Smooth muscle cell of the umbilical artery (primary cell): Measurements from ENCODE around the gene REN. TPM values are rescaled to one million over a fixed set of nuclear protein-coding genes. Genes with fewer than 3 reads are reported as not detected.

Experiments
- total RNA-seq: library from RNA; depleted of rRNA; stranded (reverse); fragments of >200 nt; gene quantifications from 2 replicates; pipeline ENCODE4 v1.2.3, GENCODE V29; 2014

Gene REN
- total RNA-seq: not detected in 2 replicates

DNA sequence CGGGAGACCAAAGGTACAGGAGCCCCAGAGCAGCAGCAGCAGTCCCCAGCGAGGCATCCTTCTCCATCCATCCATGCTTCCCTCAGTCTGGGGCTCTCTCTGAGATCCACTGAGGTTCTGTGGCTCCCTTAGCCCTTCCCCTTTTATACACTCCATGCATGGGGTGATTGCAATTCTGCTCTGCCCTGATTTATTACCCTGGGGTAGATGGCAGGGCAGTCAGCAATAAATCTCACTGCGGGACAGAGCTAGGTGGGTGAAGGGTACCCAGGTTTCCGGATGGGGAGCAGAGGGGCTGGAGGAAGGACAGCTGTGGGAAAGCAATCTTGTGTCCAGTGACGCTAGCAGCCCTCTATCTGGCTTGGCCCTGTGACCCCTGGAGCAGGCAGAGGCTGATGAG is at the start of gene REN:
Gene REN, minus strand, starts transcription at position 119 of the 400 bp plus-strand sequence. Its CDS starts 44 bp downstream, at position 75.

DNA sequence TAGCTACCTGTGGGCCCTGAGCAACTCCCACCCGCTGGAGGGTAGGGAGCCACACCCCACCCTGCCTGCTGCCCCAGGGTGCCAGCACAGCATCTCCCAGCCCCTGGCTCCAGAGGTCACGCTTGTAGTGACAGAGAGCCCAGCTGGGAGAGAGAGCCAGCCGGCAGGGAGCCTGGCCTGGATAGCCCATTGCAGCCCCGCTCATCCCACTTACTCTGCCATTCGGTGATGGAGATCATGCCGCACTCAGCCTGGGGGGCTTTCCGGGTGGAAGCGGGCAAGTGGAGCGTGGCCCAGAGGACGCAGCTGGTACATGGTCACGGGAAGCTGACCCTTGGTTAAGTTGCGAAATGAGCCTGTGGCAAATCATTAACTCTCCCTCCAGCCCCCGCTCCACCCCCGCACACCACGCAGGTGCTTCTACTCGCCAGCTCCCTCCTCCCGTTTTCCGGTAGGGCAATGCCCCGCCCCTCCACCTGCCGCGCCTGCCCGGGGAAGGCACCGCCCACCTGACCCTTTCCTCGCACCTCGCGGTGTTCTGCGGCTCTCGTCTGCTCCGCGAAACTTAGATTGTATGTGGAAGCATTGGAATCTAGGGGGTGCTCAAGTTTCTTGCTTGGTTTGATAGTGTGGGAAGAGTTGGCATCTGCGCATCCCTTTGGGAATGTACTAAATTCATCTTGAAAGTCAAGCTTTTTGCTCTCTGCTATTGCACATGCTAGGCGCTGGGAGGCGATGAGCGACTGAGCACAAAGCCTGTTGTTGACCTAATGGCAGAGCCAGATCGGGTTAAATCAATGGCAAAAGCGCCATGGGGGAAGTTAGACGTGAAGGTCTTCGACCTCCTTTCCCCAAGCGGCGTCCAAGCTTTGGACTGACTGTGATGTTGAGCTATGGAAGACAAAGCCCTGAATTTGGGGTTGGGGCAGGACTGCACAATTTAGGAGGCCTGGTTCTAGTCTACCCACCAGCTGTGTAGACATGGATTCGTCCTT is 47.8 kb upstream of the REN start, which contains the start of gene GOLT1A:
Gene GOLT1A, minus strand, starts transcription at position 321 of the 995 bp plus-strand sequence. Its CDS starts 82 bp downstream, at position 239.

DNA sequence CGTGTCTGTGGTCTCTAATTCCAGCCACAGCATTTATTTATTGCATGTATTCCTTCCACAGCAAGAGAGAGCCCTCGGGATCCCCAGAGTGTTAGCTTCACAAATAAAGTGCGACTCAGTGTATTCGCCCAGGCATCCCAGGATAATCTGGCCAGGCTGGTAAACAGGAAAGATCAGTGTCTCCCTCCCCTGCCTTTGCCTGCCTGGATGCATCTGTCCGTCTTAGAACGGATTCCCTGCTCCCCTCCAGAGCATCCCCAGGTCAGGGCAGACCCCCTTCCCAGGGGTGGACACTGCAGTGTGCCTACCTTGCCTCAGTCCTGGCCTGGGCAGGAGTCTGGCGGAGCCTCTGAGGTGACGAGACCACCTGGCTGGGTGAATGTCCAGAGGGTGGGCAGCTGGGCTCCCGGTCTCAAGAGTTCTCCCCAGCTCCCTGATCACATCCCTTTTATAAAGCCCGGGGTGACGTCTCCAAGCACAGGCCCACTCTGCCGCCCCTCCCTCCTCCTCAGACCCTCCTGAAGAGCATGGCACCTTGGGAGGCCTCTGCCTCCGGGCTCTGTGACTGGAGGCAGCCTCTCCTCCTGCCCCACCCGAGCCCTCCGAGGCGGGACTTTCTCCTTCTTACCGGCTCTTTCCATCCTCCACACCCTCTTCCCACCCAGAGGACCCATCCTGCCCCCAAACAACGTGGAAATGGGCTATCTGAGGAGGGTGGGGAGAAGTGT is 30.1 kb upstream of the REN start, which contains the start of gene KISS1:
Gene KISS1, minus strand, starts transcription at position 424 of the 728 bp plus-strand sequence. CDS start 3,615 bp downstream, outside the sequence.

DNA sequence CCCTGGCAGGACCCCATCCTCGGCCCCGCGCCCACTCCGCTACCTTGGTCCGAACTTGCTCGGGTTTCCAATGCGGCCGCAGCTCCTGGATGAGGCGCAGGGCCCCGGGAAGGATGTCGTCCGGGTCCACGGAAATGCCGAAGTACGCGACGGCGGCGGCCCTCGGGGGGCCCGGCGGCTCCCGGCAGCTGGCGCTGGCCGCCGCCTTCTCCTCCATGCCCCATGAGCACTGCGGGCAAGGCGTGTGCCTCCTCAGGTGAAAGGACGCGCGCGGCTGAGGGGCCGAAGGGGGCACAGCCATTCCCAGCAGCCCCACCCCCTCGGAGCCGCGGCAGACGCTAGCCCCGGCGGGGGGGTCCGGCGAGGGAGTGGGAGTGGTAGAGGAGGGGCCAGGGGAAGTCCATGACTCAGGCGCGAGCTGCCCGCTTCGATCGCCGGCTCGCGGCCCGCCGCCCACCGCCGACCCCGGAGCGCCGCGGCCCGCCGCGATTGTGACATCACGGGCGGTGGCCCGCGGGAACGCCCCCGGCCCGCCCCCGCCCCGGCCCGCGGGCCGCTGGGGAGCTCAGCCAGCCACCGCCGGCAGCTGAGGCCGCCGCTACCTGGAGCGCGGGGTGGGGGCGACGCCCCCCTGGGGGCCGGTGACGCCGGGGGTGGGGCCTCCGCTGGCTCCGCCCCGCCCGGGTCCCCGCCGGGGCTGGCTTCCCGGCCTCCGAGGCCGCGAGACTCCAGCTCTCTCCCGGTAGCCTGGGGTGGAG is 14.4 kb downstream of the REN start, which contains the start of gene ETNK2:
Gene ETNK2, minus strand, starts transcription at position 493 of the 758 bp plus-strand sequence. Its CDS starts 192 bp downstream, at position 301.

Other genes with a start within 250 kb of the REN start
- gene SOX13, start 93.2 kb downstream of the REN start, total RNA-seq: 1.5 and 3.0 TPM in 2 replicates
- gene ETNK2, start 14.3 kb downstream of the REN start, total RNA-seq: 0.60 and 1.5 TPM in 2 replicates
- gene KISS1, start 30.2 kb upstream of the REN start, total RNA-seq: not detected in 2 replicates
- gene GOLT1A, start 47.7 kb upstream of the REN start, total RNA-seq: not detected in 2 replicates
- 0.05 and 0.30 TPM in 2 replicates for gene PLEKHA6, start 193.6 kb upstream of the REN start, total RNA-seq
- 28.8 and 30.8 TPM in 2 replicates for gene PPP1R15B, start 245.5 kb upstream of the REN start, total RNA-seq